NB4 (cell line): ENCODE measurements around the gene TRAPPC2L.

Source experiments
- POLR2A ChIP-seq: IDR thresholded peaks from 2 replicates; pipeline ENCODE4 v1.6.1; 2011; ENCODE audit warnings: mild to moderate bottlenecking; ENCODE audit not compliant: insufficient read length; ENCODE audit errors: extremely low read depth
- TF ChIP-seq, protein P1 (sequence below): IDR thresholded peaks from one replicate; pipeline ENCODE4 v1.5.1; 2012; ENCODE audit warnings: low read depth, low read length

DNA sequence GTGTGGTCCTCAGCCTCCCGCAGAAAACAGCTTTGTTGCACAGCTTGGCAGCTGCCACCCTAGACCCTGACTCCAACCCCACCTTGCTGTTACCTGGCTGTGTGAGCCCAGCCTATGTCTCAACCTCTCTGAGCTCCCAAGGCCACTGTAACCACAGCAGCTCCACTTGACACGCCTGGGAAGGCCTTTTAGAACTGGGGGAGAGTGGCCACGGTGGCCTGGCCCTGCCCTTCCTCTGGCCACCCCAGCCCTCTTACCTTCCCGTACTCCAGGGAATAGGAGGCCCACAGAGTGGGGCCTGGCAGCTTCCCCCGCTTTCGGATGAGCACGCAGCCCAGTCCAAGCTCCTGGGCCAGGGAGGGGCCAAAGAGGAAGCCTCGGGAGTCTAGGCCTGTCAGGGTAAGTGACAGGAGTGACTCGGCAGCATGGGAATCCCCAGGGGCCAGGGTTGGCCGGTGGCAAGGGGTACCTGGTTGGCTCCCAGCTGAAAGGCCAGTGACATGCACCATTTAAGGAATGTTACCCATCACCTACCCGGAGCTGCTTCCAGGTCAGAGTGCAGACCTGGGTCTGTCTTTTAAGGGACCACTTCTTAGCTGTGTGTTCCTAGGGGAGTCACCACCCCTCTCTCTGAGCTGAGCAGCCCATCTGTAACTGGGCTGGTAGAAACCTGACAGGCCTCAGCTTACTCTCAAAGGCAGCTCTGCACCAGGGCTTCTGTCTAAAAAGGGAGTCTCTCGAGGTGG lies 46.6 kb upstream of the TRAPPC2L start:
- peak; percentile 19 for TF ChIP-seq POLR2A
- TF ChIP-seq, protein P1, sequence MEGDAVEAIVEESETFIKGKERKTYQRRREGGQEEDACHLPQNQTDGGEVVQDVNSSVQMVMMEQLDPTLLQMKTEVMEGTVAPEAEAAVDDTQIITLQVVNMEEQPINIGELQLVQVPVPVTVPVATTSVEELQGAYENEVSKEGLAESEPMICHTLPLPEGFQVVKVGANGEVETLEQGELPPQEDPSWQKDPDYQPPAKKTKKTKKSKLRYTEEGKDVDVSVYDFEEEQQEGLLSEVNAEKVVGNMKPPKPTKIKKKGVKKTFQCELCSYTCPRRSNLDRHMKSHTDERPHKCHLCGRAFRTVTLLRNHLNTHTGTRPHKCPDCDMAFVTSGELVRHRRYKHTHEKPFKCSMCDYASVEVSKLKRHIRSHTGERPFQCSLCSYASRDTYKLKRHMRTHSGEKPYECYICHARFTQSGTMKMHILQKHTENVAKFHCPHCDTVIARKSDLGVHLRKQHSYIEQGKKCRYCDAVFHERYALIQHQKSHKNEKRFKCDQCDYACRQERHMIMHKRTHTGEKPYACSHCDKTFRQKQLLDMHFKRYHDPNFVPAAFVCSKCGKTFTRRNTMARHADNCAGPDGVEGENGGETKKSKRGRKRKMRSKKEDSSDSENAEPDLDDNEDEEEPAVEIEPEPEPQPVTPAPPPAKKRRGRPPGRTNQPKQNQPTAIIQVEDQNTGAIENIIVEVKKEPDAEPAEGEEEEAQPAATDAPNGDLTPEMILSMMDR: no peak
